Activated CD4-positive, alpha-beta T cell treated with anti-CD3 and anti-CD28 coated beads for 24 hours (primary cell): ENCODE results near the gene NFKB1.
"Not testable (repeated sequence)": the region's sequence is repeated elsewhere in the genome, so short reads cannot be mapped to it uniquely, and the experiment has no call there.

Experiments
- DNase-seq, 2 donors: peaks; one replicate each; pipeline ENCODE4 v3.0.0-alpha.2; 2020; ENCODE audit warnings: low read depth in 2 of 2

Gene NFKB1

DNA sequence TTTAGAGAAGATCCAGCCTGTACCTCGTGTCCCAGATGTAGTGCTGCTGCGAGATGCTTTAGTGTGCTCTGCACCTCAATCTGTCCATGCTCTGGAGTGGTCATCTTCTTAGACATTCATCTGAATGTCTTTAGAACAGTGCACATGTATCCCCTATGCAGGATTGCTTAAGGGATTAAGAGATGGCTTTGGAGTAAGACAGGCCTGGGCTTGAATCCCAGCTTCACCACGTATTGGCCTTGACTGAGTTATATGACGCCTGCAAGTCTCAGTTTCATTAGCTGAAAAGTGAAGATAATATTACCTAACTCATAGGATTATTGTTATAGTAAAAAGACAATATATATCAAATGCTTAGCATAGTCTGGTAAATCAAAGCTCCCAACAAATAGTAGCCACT lies 98.3 kb downstream of the NFKB1 start:
- DNase-seq, result no peak

DNA sequence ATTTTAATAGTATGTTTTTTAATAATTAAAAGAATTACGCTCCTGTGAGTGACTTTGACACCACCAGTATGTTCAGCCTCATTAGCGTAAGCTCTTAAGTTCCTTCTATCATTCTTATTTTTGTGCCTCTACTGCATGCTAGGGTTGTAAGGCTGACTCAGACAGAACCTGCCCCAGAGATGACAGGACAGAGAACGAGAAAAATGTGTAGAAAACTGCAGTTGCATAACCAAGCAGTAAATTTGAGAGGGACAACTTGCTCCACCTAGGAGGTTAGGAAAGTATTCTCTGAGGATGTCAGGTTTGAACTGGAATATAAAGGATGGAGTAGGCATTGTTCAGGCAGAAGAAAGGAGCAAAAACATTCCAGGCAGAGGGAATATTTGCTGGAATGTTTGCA lies 98.7 kb downstream of the NFKB1 start:
- DNase-seq, result no peak

DNA sequence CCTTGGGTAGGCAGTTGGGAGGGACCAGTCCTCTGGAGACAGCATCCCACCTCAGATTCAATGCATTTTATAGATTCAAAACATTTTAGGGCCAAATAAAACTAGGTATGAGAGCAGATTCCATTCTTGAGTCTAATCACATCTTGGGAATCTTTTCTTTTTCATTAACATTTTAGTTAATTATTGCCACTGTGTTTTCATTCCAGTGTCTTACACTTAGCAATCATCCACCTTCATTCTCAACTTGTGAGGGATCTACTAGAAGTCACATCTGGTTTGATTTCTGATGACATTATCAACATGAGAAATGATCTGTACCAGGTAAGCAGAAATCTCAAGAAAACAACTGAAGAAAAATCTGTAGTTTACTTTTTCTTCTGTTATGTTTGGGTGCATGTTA lies 99.5 kb downstream of the NFKB1 start:
- no peak for DNase-seq

DNA sequence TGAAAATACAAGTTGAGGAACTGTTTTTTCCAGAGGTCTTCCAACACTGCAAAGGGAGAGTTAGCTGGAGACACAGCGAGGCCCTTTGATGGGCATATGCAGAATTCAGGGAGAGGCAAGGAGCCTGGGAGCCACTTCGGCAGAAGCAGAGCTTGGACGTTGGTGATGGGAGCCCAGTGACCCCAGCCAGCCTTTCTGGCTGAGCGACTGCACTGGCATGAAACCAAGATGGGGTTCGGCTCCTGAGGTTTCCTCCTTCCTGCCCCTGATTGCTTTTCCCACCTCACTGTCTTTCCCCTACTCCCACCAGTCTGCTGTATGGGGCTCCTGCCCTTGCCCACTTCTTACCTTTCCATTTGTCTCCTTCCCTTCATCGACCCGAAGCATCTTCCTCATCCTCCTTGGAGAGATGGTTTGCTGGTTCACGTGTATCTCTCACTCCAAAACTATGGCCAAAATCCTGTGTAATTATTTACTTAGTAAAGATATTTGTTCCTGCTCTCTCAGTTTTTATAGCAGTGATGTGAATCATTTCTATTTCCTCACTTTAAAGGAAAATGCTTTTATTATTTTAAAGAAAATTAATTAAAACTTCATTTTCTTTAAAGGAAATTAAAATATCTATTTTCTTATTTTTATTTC lies 100.5 kb downstream of the NFKB1 start:
- DNase-seq, result no peak

DNA sequence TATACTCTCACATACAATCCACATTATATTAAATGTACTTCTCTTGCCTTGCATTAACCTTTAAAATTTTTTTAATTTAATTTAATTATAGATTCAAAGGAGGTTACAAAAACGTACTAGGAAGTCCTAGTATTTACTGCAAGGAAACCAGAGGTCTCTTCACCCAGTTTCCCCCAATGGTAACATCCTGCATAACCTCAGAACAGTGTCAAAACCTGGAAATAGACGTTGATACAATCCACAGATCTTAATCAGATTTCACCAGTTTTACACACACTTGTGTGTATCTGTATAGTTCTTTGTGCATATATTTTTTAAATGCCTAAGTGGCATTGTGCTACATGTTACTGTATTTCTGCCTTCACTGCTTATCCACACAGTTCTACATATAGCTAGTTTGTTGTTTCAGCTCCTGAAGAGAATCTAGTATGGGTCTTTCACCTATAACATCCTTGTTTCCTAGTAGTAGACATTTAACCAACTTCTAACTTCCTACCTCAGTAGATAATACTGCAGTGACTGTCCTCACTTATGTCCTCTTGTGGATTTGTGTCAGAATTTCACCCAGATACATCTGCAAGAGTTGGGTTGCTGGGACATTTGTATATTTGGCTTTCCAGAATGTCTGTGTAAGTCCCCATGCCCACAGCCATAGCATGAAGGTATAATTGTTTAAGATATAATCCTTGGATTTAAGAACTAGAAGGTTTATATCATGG lies 103.2 kb downstream of the NFKB1 start:
- no peak for DNase-seq

DNA sequence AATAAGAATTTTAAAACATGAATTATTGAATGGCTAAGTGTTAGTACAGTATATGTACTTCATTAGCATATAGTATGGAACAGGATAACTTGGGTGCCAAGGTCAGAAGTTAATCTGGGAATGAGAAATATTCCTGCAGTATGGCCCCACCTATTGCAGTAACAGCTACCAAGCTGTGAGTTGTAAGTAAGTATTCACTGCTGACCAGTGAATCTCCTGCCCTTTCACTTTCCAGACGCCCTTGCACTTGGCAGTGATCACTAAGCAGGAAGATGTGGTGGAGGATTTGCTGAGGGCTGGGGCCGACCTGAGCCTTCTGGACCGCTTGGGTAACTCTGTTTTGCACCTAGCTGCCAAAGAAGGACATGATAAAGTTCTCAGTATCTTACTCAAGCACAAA lies 105.1 kb downstream of the NFKB1 start:
- no peak for DNase-seq

DNA sequence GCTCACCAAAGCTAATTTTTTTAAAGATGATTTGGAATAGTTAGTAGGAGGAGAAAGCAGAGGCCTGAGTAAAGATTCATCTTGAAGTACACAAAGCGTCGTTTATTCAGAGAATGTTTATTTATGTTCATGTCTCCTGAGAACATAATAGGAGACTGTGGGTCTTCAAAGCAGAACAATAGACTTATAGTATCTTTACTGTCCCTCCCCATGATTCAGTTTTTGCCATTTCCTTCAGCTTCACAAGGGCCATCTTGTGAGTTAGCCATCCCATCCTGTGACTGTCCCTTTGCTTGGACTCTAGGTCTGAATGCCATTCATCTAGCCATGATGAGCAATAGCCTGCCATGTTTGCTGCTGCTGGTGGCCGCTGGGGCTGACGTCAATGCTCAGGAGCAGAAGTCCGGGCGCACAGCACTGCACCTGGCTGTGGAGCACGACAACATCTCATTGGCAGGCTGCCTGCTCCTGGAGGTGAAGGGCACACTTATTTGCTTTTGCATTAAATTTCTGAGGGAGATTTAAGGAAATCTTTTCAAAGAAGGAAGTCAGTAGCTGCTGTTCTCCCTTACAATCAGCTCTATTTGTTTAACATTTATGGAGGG lies 105.8 kb downstream of the NFKB1 start:
- DNase-seq, result no peak

DNA sequence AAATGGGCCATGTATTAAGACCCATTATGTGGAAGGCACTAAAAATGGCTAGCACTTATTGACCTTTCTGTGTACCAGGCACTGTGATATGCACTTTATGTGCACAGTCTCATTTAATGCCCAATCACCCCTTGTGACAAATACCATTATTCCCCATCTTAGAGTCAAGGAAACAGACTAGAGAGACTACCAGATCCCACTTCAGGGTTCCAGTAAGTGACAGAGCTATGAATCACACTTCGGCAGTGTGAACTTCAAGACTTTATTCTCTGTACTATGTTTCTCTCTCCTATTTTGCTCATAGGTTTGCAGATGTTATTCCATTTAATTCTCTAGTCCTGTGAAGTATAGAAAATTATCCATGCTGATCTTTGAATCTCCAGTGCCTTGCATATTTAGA lies 107.0 kb downstream of the NFKB1 start:
- no peak for DNase-seq

DNA sequence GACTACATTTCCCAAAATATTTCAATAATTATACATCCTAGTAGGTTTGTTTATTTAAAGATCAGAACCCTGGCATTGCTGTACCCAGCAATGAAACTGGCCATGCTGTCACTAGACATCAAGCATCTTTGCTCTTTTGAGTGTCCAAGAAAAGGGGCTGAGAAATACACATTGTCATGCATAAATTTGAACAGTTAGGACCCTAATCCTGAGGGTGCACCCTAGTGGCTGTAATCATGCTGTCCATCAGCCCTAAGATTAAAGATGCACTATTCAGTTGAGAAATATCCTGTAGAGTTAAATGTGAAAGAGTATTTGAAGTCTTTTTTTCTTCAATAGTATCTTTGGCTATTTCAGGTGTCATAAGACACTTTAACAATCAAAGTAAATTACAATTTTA lies 108.8 kb downstream of the NFKB1 start:
- no peak for DNase-seq

DNA sequence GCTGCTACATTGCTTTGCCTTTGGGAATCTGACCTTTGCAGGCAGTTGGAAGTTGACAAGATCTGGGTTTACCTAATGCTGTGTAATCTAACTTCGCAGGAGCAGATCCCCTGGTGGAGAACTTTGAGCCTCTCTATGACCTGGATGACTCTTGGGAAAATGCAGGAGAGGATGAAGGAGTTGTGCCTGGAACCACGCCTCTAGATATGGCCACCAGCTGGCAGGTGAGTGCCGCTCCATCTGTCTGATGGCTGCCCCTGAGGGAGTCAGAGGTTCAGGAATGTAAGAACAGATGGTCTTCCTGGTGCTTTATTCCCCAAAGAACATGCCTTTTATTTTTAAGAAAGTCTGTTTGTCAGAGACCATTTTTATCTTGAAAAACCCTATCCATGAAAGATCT lies 109.3 kb downstream of the NFKB1 start:
- no peak for DNase-seq

DNA sequence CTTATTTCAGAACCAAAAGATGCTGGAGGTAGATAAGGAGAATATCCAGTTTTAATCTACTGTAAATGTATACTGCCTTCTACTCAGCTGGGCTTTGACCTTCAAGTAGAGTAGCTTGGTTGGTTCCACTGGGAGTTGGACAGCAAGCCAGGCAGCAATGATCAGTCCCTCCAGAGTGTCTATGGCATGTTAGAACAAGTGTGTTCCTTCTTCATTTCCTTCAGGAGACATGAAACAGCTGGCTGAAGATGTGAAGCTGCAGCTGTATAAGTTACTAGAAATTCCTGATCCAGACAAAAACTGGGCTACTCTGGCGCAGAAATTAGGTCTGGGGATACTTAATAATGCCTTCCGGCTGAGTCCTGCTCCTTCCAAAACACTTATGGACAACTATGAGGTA lies 111.1 kb downstream of the NFKB1 start:
- DNase-seq, result no peak

DNA sequence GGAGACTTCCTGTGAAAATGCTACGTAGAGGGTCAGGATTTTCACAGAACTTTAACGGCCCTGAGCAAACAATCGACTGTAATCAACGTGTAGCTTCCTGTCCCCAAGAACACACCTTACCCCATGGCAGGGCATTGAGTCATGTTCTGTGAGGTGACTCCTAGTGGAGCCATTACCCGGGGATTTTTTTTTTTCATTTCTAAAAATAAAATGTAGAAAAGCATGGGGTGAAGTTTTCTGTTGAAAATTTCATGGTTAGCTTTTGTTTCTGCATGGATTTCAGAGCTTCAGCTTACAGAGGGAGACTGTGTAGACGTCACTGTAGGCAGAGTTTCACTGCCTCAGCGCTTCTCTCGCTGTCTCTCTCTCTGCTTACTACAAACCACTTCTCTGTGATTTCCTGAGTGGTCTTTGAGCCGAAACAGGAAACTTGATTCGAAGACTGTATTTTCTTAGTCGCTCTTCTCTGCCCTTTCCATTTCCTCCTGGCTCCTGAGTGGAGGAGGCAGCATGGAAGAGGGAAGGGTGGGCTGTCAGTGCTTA lies 111.7 kb downstream of the NFKB1 start:
- DNase-seq, result no peak

DNA sequence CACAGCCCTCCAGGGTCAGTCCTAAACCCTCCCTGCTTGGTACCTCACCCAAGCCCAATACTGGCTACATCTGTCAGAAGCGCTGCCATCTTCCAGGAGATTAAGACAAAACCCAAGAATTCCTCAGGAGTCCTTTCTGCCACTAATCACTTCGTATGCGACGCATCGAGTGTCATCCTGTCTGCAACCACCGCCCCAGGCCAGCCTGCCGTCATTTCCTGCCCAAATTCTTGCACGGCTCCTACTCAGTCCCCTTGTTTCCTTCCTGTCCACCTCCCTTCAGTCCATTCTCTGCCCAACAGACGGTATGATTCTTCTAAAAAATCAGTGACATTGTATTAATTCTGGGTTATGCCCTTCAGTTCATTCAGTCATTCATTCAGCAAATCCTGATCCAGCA lies 113.6 kb downstream of the NFKB1 start:
- DNase-seq, result no peak

DNA sequence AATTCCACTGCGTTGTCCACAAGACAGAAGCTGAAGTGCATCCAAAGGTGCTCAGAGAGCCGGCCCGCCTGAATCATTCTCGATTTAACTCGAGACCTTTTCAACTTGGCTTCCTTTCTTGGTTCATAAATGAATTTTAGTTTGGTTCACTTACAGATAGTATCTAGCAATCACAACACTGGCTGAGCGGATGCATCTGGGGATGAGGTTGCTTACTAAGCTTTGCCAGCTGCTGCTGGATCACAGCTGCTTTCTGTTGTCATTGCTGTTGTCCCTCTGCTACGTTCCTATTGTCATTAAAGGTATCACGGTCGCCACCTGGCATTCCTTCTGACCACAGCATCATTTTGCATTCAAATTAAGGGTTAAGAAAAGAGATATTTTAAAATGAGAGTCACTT lies 115.5 kb downstream of the NFKB1 start:
- no peak for DNase-seq

DNA sequence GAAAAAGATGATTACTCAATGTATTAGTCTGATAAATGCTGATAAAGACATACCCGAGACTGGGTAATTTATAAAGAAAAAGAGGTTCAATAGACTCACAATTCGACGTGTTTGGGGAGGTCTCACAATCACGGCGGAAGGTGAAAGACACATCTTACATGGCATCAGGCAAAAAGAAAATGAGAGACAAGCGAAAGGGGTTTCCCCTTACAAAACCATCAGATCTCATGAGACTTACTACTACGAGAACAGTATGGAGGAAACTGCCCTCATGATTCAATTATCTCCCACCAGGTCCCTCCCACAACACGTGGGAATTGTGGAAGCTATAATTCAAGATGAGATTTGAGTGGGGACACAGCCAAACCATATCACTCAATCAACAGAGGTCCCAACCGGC lies 117.9 kb downstream of the NFKB1 start:
- not testable (repeated sequence) for DNase-seq

DNA sequence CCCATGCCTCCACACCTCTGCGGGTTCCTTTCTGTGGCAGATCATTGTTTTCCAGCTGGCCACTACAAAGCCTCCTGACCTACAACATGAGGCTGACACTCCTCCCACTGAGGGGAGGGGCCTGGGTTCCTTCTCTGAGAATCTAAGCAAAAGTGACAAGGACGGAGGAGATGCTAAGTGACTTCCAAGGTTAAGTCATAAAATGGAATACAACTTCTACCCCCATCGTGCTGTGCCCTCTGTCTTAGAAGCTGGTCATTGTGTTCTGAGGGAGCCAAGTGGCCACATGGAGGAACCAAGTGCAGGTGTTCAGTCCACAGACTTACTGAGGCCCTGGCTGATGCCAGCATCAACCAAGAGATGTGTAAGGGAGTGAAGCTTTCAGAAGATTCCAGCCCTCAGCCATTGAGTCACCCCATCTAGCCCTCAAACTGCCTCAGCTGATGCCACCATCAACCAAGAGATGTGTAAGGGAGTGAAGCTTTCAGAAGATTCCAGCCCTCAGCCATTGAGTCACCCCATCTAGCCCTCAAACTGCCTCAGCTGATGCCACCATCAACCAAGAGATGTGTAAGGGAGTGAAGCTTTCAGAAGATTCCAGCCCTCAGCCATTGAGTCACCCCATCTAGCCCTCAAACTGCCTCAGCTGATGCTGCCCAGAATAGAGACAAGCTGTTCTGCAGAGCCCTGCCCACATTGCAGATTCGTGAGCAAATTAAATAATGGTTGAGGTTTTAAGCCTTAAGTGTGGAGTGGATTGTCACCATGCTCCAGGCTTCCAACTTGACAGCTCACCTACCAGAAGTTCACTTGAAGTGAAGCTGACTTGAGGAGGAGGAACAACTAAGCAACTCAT lies 118.8 kb downstream of the NFKB1 start:
- DNase-seq, result not testable (repeated sequence)

DNA sequence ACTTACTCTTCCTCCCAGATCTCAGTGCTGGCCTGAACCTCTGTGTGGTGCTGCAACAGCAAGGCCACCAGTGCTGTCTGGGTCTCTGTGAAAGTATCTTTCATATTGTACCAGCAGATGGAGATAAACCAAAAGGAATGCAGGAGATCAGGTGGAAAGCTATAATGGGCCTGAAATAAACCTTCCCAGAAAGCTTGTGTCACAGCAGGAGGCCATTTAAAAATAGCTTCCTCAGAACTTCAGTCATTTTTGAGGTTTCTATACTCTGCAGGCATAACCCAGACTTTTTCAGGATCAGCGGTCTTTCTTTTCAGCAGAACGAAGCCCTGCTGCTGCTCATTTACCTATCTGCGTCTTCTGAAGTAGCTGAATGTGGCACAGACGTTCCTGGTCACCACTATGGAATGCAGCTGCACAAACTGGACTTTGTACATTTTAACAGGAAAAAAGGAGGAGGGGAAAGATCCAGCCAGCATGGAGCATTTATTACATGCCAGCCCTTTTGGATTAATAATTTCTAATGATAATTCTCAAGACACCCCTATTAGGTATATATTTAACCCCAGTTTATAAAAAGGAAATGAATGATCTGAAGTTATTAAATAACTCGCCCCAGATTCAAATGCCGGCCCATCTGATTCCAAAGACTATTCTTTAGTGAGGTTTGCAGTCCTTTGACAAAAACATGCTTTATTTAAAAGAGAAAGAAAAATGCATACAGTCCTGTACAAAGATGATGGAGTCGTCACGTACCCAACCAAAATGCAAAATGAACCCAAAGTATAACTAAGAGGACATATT lies 119.7 kb downstream of the NFKB1 start:
- no peak for DNase-seq

DNA sequence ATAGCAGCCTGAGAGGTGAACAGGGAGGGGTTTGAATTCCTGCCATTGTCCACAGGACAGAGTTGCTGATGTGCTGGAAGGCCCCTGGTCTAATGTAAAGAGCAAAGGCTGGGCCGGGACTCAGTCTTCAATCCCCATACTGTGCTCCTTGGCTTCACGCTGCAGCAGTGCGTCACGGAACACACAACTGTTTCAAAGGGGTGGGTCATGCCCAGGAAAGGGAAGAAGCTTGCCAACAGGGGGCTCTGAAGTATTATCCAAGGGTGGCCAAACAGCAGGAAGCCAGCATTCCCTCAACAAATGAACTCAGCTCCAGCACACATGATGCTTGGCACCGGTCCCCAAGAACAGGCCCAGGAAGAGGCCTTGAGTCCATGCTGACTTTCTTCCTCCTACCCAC lies 122.5 kb downstream of the NFKB1 start:
- DNase-seq, result no peak

DNA sequence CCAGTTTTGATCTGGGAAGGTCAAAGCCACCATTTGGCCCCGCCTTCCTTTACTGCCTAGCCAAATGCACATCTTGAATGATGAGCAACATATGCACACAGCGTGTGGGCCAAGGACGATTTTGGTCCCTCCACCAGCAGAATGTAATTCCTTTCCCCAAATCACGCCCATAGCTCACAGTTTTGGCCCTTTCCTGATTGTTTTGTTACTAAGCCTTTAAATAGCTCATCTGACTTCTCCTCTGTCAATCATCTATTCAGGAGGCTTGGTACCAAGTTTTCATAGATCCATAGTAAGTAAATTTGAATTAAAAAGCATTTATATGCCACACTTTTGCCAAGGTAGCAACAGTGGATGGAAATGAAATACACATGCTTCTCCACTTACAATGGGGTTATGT lies 123.3 kb downstream of the NFKB1 start:
- DNase-seq, result no peak

DNA sequence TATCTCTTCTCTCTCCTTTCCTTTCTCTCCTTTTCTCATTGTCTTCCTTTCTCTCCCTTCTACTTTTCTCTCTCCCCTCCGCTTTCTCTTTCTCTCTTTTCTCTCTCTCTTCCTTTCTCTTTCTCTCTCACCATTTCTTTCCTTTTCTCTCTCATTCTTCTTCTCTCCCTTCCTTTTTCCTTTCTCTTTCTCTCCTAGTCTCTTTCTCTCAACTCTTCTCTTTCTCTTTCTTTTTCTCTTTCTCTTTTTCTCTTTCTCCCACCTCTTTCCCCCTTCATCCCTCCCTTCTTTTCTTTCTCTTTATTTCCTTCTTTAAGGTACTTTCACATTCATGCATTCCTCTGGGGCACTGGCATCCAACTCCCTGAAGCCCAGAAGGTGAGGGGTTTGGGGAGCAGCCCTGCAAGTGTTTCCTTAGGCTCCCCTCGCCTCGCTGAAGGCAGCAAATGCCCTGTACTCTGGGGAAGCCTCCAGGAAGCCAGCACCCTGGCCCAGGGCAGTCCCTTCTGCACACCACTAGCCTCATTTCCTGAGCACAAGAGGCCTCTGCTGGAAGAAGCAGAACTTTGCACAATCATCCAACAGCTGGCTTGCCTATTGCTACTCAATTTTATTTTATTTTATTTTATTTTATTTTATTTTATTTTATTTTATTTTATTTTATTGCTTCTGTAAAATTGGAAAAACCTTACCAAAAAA lies 124.2 kb downstream of the NFKB1 start:
- DNase-seq, result peak in 1 of 2 donors; percentile 25
